ENCODE results near the gene KIF16B.

The KIF16B gene

GRCh38 chr20:16455324-16455723, 117.9 kb downstream of the KIF16B start:
- no peaks in the 10 kb centered on the region for H3K36me3 ChIP-seq (ENCODE audit: control insufficient read depth in 2 of 2, insufficient read depth in 1 of 2, low read length in 2 of 2)
- TF ChIP-seq SP3 (tag by site-specific recombination; IDR thresholded peaks at IDR 0.05), result no peak
- no peak for TF ChIP-seq ZNF26 (tag by site-specific recombination; IDR thresholded peaks at IDR 0.05)
- TF ChIP-seq MEIS1 (CRISPR knock-in tag; IDR thresholded peaks at IDR 0.05; ENCODE audit: borderline replicate concordance), result no peak
- TF ChIP-seq ZNF335 (tag by site-specific recombination; conservative IDR thresholded peaks at IDR 0.05), result no peak
- no peak for TF ChIP-seq PRDM2 (tag by site-specific recombination; IDR thresholded peaks at IDR 0.05; ENCODE audit: borderline replicate concordance)
- TF ChIP-seq YY2 (tag by site-specific recombination; IDR thresholded peaks at IDR 0.05), result no peak
- TF ChIP-seq ZNF114 (tag by site-specific recombination; IDR thresholded peaks at IDR 0.05), result no peak
- TF ChIP-seq ZNF555 (tag by site-specific recombination; conservative IDR thresholded peaks at IDR 0.05), result no peak
- no peak for TF ChIP-seq ZNF670 (tag by site-specific recombination; IDR thresholded peaks at IDR 0.05; ENCODE audit: low read depth)
- no peak overlapping the region for H3K4me3 ChIP-seq (ENCODE audit: low read depth, low read length)
- H3K4me1 ChIP-seq (ENCODE audit: control insufficient read depth, insufficient read depth, low read length), result peaks cover 3% of the 10 kb centered on the region
- CTCF ChIA-PET, result no interaction called here
- no peak overlapping the region for H3K27ac ChIP-seq (ENCODE audit: extremely low read depth, low read depth, low read length)
- H3K9me3 ChIP-seq (ENCODE audit: control insufficient read depth, insufficient read depth, low read depth, low read length), result no peaks in the 10 kb centered on the region
- POLR2A ChIA-PET, result no interaction called here

GRCh38 chr20:16451982-16452381, 121.3 kb downstream of the KIF16B start:
- ChIA-PET CTCF (interaction anchor here (0.6 kb wide), 2 partner anchors 18 to 357 kb away, joined by 3 to 4 read pairs; no protein-coding TSS in a partner anchor), POLR2A (no interaction called here)
- Histone ChIP-seq H3K27ac (ENCODE audit: extremely low read depth, low read depth, low read length) (no peak overlapping the region), H3K9me3 (ENCODE audit: control insufficient read depth, insufficient read depth, low read depth, low read length) (no peaks in the 10 kb centered on the region), H3K4me1 (ENCODE audit: control insufficient read depth, insufficient read depth, low read length) (no peaks in the 10 kb centered on the region), H3K4me3 (ENCODE audit: low read depth, low read length) (no peak overlapping the region), H3K36me3 (ENCODE audit: control insufficient read depth in 2 of 2, insufficient read depth in 1 of 2, low read length in 2 of 2) (no peaks in the 10 kb centered on the region)
- TF ChIP-seq ZNF621 (tag by site-specific recombination; IDR thresholded peaks at IDR 0.05), result no peak
- TF ChIP-seq ZNF280C (tag by site-specific recombination; IDR thresholded peaks at IDR 0.05), result no peak
- TF ChIP-seq ZBTB17 (tag by site-specific recombination; IDR thresholded peaks at IDR 0.05), result no peak
- TF ChIP-seq FEZF1 (tag by site-specific recombination; IDR thresholded peaks at IDR 0.05), result no peak
- no peak for TF ChIP-seq ZNF626 (tag by site-specific recombination; IDR thresholded peaks at IDR 0.05)
- no peak for TF ChIP-seq PRDM4 (tag by site-specific recombination; IDR thresholded peaks at IDR 0.05)
- TF ChIP-seq AEBP2 (tag by site-specific recombination; IDR thresholded peaks at IDR 0.05; ENCODE audit: borderline replicate concordance), result no peak
- no peak for TF ChIP-seq KLF8 (tag by site-specific recombination; IDR thresholded peaks at IDR 0.05)

Data from HEK293 (cell line).